Ovary (tissue), 3 donors: ENCODE measurements around the gene ANTXR1.

Source experiments
- EP300 ChIP-seq: sonication (generic); formaldehyde crosslinking; IDR thresholded peaks from one replicate; pipeline ENCODE4 v1.6.1; 2017; ENCODE audit warnings: antibody characterized with exemption
- POLR2A ChIP-seq: fragments of 450-650 bp; IDR thresholded peaks from one replicate; pipeline ENCODE4 v1.6.1; 2017; ENCODE audit warnings: antibody characterized with exemption, mild to moderate bottlenecking, moderate library complexity
- TF ChIP-seq, protein P1 (sequence below), 3 donors: fragments of 450-650 bp in 2 of 3; fragments of 200-600 bp in 1 of 3; IDR thresholded peaks; one replicate each; pipeline versions ENCODE4 v1.5.1 to v1.8.0; 2016 to 2022; ENCODE audit warnings: antibody characterized with exemption in 3 of 3, mild to moderate bottlenecking in 1 of 3
- donor health status: DM: no; HTN: no; CAD: no.

GRCh38 chr2:69126341-69126740, 113.4 kb downstream of the ANTXR1 start:
- TF ChIP-seq, protein P1, sequence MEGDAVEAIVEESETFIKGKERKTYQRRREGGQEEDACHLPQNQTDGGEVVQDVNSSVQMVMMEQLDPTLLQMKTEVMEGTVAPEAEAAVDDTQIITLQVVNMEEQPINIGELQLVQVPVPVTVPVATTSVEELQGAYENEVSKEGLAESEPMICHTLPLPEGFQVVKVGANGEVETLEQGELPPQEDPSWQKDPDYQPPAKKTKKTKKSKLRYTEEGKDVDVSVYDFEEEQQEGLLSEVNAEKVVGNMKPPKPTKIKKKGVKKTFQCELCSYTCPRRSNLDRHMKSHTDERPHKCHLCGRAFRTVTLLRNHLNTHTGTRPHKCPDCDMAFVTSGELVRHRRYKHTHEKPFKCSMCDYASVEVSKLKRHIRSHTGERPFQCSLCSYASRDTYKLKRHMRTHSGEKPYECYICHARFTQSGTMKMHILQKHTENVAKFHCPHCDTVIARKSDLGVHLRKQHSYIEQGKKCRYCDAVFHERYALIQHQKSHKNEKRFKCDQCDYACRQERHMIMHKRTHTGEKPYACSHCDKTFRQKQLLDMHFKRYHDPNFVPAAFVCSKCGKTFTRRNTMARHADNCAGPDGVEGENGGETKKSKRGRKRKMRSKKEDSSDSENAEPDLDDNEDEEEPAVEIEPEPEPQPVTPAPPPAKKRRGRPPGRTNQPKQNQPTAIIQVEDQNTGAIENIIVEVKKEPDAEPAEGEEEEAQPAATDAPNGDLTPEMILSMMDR (IDR thresholded peaks at IDR 0.05) = no peak
- no peak for TF ChIP-seq POLR2A
- no peak for TF ChIP-seq EP300
